Measurements from ENCODE around the gene LYPD1. TPM values are rescaled to one million over a fixed set of nuclear protein-coding genes. Genes with fewer than 3 reads are reported as not detected.

The LYPD1 gene
- total and polyA plus RNA-seq, 8 donors = 0.53 to 5.6 (median 1.3) TPM

DNA sequence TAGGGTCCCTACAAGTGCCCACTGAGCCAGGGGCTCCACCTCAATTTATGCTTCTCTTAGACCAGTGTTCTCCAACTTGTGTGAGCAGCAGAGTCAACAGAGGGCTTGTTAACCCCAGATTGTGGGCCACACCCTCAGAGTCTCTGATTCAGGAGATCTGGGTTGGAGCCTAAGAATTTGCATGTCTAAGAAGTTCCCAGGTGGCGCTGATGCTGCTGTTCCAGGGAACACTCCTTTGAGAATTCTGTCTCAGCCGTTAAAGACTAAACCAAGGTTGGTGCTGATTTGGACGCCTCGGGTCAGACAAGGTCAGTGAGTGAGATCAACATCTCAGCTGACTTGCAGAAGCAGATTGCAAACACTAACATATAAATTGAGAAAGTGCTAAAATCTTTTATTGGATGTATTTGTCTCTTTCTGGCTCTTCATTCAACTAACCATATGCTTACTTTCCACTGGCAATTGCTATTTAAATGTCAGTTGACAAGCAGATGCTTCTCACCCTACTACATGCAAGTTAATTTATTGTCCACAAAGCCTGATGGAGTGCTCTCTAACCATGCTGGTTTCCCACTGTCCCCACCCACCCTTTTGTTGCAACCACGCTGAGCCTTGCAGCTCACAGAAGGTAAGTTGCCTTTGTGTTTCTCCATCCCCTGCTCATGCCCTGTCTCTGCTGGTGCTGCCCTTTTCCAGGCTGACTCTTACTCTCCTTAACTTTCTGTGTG, 31.5 kb downstream of the LYPD1 start:
- Histone ChIP-seq H3K27me3 (no peaks in the 10 kb centered on the region), H3K27ac (no peak overlapping the region), H3K4me3 (no peak overlapping the region), H3K36me3 (no peaks in the 10 kb centered on the region), H3K9me3 (no peaks in the 10 kb centered on the region), H3K4me1 (no peaks in the 10 kb centered on the region)
- intact Hi-C loops (cut with DNase I) = no loop called here
- TF ChIP-seq, protein P1, sequence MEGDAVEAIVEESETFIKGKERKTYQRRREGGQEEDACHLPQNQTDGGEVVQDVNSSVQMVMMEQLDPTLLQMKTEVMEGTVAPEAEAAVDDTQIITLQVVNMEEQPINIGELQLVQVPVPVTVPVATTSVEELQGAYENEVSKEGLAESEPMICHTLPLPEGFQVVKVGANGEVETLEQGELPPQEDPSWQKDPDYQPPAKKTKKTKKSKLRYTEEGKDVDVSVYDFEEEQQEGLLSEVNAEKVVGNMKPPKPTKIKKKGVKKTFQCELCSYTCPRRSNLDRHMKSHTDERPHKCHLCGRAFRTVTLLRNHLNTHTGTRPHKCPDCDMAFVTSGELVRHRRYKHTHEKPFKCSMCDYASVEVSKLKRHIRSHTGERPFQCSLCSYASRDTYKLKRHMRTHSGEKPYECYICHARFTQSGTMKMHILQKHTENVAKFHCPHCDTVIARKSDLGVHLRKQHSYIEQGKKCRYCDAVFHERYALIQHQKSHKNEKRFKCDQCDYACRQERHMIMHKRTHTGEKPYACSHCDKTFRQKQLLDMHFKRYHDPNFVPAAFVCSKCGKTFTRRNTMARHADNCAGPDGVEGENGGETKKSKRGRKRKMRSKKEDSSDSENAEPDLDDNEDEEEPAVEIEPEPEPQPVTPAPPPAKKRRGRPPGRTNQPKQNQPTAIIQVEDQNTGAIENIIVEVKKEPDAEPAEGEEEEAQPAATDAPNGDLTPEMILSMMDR (IDR thresholded peaks at IDR 0.05) = no peak
- no peak for DNase-seq
- ATAC-seq = no peak

DNA sequence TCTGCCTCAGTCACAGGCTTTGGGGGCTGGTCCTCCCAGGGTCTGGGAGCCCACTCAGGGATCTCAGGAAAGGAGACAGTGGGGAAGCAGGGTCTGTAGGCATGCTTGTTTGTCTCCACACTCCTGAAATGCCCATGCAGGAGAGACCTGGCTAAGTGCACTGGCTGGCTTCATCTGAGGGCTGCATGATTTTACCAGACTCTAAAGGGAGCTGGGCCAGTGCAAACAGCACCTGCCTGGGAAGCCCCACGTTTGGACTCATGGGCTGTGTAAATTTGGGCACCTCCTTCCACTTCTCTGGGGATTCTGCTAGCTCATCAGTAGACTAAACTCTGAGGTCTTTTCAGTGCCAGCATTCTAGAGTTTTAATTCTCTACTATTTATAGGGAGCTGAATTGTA, 33.7 kb downstream of the LYPD1 start:
- ATAC-seq = no peak
- intact Hi-C loops (cut with DNase I) = no loop called here
- H3K4me3 ChIP-seq = no peak overlapping the region
- no peaks in the 10 kb centered on the region for H3K36me3 ChIP-seq
- H3K27me3 ChIP-seq = no peaks in the 10 kb centered on the region
- TF ChIP-seq, protein P1 (IDR thresholded peaks at IDR 0.05) = no peak
- H3K27ac ChIP-seq = no peak overlapping the region
- no peaks in the 10 kb centered on the region for H3K4me1 ChIP-seq
- no peaks in the 10 kb centered on the region for H3K9me3 ChIP-seq
- no peak for DNase-seq

DNA sequence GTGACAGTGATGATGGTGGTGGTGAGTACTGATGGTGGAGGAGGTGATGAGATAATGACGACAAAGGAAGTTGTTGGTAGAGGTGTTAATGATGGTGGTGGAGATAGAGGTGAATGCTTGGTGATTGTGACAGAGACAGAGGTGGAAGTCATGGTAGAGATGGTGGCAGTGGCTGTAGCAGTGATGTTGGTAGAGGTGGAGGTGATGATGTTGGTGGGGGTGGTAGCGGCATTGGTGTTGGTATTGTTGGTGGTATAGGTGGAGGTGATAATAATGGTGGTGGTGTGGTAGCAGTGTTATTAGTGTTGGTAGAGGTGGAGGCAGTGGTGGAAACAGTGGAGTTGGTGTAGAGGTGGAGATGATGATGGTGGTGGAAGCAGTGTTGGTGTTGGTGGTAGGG, 36.4 kb downstream of the LYPD1 start:
- ATAC-seq = no peak
- no peak for DNase-seq
- H3K9me3 ChIP-seq = no peaks in the 10 kb centered on the region
- H3K4me3 ChIP-seq = no peak overlapping the region
- no peak overlapping the region for H3K27ac ChIP-seq
- intact Hi-C loops (cut with DNase I) = no loop called here
- H3K36me3 ChIP-seq = no peaks in the 10 kb centered on the region
- H3K27me3 ChIP-seq = no peaks in the 10 kb centered on the region
- TF ChIP-seq, protein P1 (IDR thresholded peaks at IDR 0.05) = no peak
- H3K4me1 ChIP-seq = no peaks in the 10 kb centered on the region

DNA sequence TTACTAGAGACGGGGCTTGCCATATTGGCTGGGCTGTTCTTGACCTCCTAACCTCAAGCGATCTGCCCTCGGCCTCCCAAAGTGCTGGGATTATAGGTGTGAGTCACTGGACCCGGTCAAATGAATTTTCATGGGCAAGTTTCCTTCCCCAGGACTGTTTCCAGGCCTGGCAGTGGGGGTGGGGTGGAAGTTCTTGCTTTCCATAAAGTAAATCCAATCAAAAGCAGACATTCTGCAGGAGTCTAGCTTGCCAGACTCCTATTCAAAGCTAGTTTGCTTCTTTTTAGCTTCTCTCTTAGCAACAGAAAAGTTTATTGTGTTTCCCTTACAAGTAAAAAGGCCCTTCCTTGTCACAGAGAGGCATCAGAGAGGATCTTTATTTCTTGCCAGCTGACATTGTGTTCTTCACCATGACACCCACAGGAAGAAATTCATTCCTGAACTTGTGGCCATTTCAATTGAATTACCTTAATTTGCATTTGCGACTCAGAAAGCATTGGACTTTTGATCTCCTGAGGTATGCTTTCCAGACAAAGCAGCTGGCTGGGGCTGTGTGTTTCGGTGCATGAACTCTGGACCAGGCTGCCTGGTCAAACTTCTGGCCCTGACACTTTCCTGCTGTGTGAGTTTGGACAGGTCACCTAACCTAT, 37.9 kb downstream of the LYPD1 start:
- Histone ChIP-seq H3K36me3 (no peaks in the 10 kb centered on the region), H3K27ac (no peak overlapping the region), H3K9me3 (no peaks in the 10 kb centered on the region), H3K27me3 (no peaks in the 10 kb centered on the region), H3K4me3 (no peak overlapping the region), H3K4me1 (no peaks in the 10 kb centered on the region)
- TF ChIP-seq, protein P1 (IDR thresholded peaks at IDR 0.05) = no peak
- intact Hi-C loops (cut with DNase I) = no loop called here
- ATAC-seq (no peak), DNase-seq (no peak)

DNA sequence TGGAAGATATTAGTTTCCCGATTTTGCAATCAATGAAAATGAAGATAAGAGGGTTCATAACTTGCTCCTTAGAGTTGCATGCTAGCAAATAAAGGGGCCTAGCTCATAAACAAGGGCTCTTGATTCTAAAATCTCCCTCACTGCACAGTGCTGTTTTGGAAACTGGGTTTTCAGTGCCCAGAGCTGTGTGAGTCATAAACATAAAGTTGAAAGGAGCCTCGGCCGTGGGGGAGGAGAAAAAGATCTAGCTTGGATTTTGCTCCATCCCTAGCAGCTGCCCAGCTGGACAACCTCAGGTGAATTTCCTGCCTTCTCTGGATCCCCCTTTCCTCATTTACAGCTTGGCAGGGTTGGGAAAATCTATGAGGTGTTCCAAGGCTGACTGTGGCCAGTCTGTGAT, 42.5 kb downstream of the LYPD1 start:
- Histone ChIP-seq H3K27ac (no peak overlapping the region), H3K9me3 (no peaks in the 10 kb centered on the region), H3K4me3 (no peak overlapping the region), H3K36me3 (no peaks in the 10 kb centered on the region), H3K4me1 (no peaks in the 10 kb centered on the region), H3K27me3 (no peaks in the 10 kb centered on the region)
- intact Hi-C loops (cut with DNase I) = no loop called here
- DNase-seq = no peak
- ATAC-seq = no peak
- TF ChIP-seq, protein P1 (IDR thresholded peaks at IDR 0.05) = no peak
